ENCODE data around the gene IGSF9.

The IGSF9 gene

GRCh38 chr1:159898527-159898926, 46.9 kb downstream of the IGSF9 start:
- no peak for DNase-seq (ENCODE audit: low spot score)

- DNase-seq (ENCODE audit: low spot score) = no peak
Observed at GRCh38 chr1:159897962-159898361, 47.5 kb downstream of the IGSF9 start.

- no peak for DNase-seq (ENCODE audit: low spot score)
Observed at GRCh38 chr1:159896546-159896930, 48.9 kb downstream of the IGSF9 start.

GRCh38 chr1:159895836-159896545, 49.4 kb downstream of the IGSF9 start:
- no peak for DNase-seq (ENCODE audit: low spot score)

- DNase-seq (ENCODE audit: low spot score) = no peak
Observed at GRCh38 chr1:159895286-159895685, 50.1 kb downstream of the IGSF9 start.

GRCh38 chr1:159892944-159893343, 52.5 kb downstream of the IGSF9 start:
- no peak for DNase-seq (ENCODE audit: low spot score)

- DNase-seq (ENCODE audit: low spot score) = peak; percentile 87
Observed at GRCh38 chr1:159891275-159892157, 53.9 kb downstream of the IGSF9 start.

- DNase-seq (ENCODE audit: low spot score) = no peak
Observed at GRCh38 chr1:159890390-159890789, 55.0 kb downstream of the IGSF9 start.

GRCh38 chr1:159889821-159890252, 55.6 kb downstream of the IGSF9 start:
- DNase-seq (ENCODE audit: low spot score) = peak; percentile 91

GRCh38 chr1:159889202-159889601, 56.2 kb downstream of the IGSF9 start:
- DNase-seq (ENCODE audit: low spot score) = no peak

- no peak for DNase-seq (ENCODE audit: low spot score)
Observed at GRCh38 chr1:159884296-159884695, 61.1 kb downstream of the IGSF9 start.

- DNase-seq (ENCODE audit: low spot score) = no peak
Observed at GRCh38 chr1:159883134-159883533, 62.3 kb downstream of the IGSF9 start.

- DNase-seq (ENCODE audit: low spot score) = no peak
Observed at GRCh38 chr1:159882527-159882862, 62.9 kb downstream of the IGSF9 start.

GRCh38 chr1:159881622-159882526, 63.5 kb downstream of the IGSF9 start:
- DNase-seq (ENCODE audit: low spot score) = peak; percentile 88

GRCh38 chr1:159880430-159880829, 65.0 kb downstream of the IGSF9 start:
- no peak for DNase-seq (ENCODE audit: low spot score)

GRCh38 chr1:159879977-159880376, 65.4 kb downstream of the IGSF9 start:
- DNase-seq (ENCODE audit: low spot score) = peak; percentile 74

GRCh38 chr1:159879136-159879535, 66.3 kb downstream of the IGSF9 start:
- no peak for DNase-seq (ENCODE audit: low spot score)

GRCh38 chr1:159877695-159878444, 67.5 kb downstream of the IGSF9 start:
- no peak for DNase-seq (ENCODE audit: low spot score)

All from AG20443 (cell line).